Astrocyte (in vitro differentiated cells and primary cell): Measurements from ENCODE around the gene GFM1. TPM values are rescaled to one million over a fixed set of nuclear protein-coding genes. Genes with fewer than 3 reads are reported as not detected.

Source experiments
- DNase-seq: peaks from one replicate; pipeline ENCODE4 v3.0.0-alpha.2; 2010; ENCODE audit warnings: low read depth
- FAIRE-seq: peaks from 2 replicates; lab custom pipeline; 2011; peaks lifted over from hg19 to GRCh38; lab: Jason Lieb, UNC
- H2AFZ ChIP-seq: 2 replicates; pipeline ENCODE4 v1.6.0; 2012; ENCODE audit warnings: low read depth, low read length, inconsistent platforms
- H3K27ac ChIP-seq: 2 replicates; pipeline ENCODE4 v1.5.1; 2011; ENCODE audit warnings: low read depth, low read length, inconsistent platforms
- H3K27me3 ChIP-seq: 2 replicates; pipeline ENCODE4 v1.6.0; 2011; ENCODE audit warnings: low read length, inconsistent platforms; ENCODE audit not compliant: insufficient read depth
- H3K36me3 ChIP-seq: 2 replicates; pipeline ENCODE4 v1.5.1; 2011; ENCODE audit warnings: low read length, inconsistent platforms; ENCODE audit not compliant: insufficient read depth
- H3K4me1 ChIP-seq: 2 replicates; pipeline ENCODE4 v1.5.1; 2011; ENCODE audit warnings: low read length, inconsistent platforms; ENCODE audit not compliant: insufficient read depth
- H3K4me2 ChIP-seq: 2 replicates; pipeline ENCODE4 v1.6.0; 2012; ENCODE audit warnings: low read length, inconsistent platforms
- H3K4me3 ChIP-seq: 2 replicates; pipeline ENCODE4 v1.5.1; 2011; ENCODE audit warnings: low read depth, mild to moderate bottlenecking, low read length, inconsistent platforms; ENCODE audit not compliant: insufficient read depth
- H3K79me2 ChIP-seq: 2 replicates; pipeline ENCODE4 v1.6.0; 2012; ENCODE audit warnings: mild to moderate bottlenecking, low read length, inconsistent platforms; ENCODE audit not compliant: insufficient read depth
- H3K9ac ChIP-seq: 2 replicates; pipeline ENCODE4 v1.6.0; 2012; ENCODE audit warnings: mild to moderate bottlenecking, low read length, inconsistent platforms
- H3K9me3 ChIP-seq: 2 replicates; pipeline ENCODE4 v1.5.1; 2012; ENCODE audit warnings: low read depth, mild to moderate bottlenecking, low read length, inconsistent platforms; ENCODE audit not compliant: insufficient read depth
- H4K20me1 ChIP-seq: 2 replicates; pipeline ENCODE4 v1.6.0; 2012; ENCODE audit warnings: low read length, inconsistent platforms; ENCODE audit not compliant: insufficient read depth
- H3K27ac Mint-ChIP-seq: one replicate; pipeline ENCODE4 v1.8.0; 2021; ENCODE audit warnings: mild to moderate bottlenecking, mixed read lengths; ENCODE audit not compliant: unreplicated experiment
- H3K27me3 Mint-ChIP-seq: one replicate; pipeline ENCODE4 v1.8.0; 2021; ENCODE audit warnings: low read depth, mixed read lengths; ENCODE audit not compliant: unreplicated experiment
- H3K36me3 Mint-ChIP-seq: one replicate; pipeline ENCODE4 v1.8.0; 2021; ENCODE audit warnings: low read depth, mixed read lengths; ENCODE audit not compliant: unreplicated experiment
- H3K4me1 Mint-ChIP-seq: one replicate; pipeline ENCODE4 v1.8.0; 2021; ENCODE audit warnings: low read depth, mixed read lengths; ENCODE audit not compliant: unreplicated experiment
- H3K4me3 Mint-ChIP-seq: one replicate; pipeline ENCODE4 v1.8.0; 2021; ENCODE audit warnings: mild to moderate bottlenecking, moderate library complexity, mixed read lengths; ENCODE audit not compliant: unreplicated experiment
- H3K9me3 Mint-ChIP-seq: one replicate; pipeline ENCODE4 v1.8.0; 2021; ENCODE audit warnings: mild to moderate bottlenecking, mixed read lengths; ENCODE audit not compliant: unreplicated experiment
- EZH2 ChIP-seq: IDR thresholded peaks from 2 replicates; pipeline ENCODE4 v1.6.1; 2012; ENCODE audit warnings: mild to moderate bottlenecking, low read length, inconsistent platforms; ENCODE audit not compliant: insufficient read depth
- total RNA-seq: library from RNA; stranded (reverse); gene quantifications from 2 replicates; pipeline ENCODE4 v1.2.1, GENCODE V29; 2021
- TF ChIP-seq, protein P1 (sequence below): IDR thresholded peaks from 2 replicates; pipeline ENCODE4 v1.5.1; 2011; ENCODE audit warnings: low read depth, mild to moderate bottlenecking, inconsistent platforms, low read length, moderate library complexity; ENCODE audit not compliant: insufficient read depth

GFM1 gene
- total RNA-seq, 1 donor from 2014 or later: 32.6 TPM

DNA sequence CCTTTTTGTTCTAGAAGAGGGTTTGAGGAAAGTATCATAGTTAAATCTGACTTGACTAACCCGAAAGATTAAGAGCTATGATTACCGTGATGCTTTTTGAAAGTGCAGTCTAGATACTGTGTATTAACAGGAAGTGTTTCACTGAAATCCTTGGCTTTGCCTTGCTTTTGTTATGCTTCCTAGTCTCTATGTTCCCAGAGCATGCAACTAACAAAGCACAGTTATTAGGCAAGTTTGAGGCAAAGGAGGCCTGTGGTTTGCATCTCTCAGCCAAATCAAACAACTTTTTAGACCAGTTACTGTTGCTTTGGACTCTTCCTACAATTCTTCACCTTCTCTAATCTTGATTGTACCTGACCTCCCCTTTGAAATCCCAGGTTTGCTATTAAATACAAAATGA, 24.2 kb downstream of the GFM1 start:
- no peak for FAIRE-seq
- no peak overlapping the region for H2AFZ ChIP-seq
- H3K27me3 ChIP-seq: no peaks in the 10 kb centered on the region
- H3K9me3 Mint-ChIP-seq: no peaks in the 10 kb centered on the region
- no peaks in the 10 kb centered on the region for H3K9me3 ChIP-seq
- H3K79me2 ChIP-seq: peaks cover 22% of the 10 kb centered on the region
- peaks cover 2% of the 10 kb centered on the region for H3K36me3 Mint-ChIP-seq
- H3K4me2 ChIP-seq: peak overlapping the region; percentile 32
- peaks cover 4% of the 10 kb centered on the region for H3K4me1 ChIP-seq
- H4K20me1 ChIP-seq: no peaks in the 10 kb centered on the region
- H3K4me1 Mint-ChIP-seq: peaks cover 5% of the 10 kb centered on the region
- no peak overlapping the region for H3K27ac ChIP-seq
- no peak overlapping the region for H3K27ac Mint-ChIP-seq
- TF ChIP-seq, protein P1, sequence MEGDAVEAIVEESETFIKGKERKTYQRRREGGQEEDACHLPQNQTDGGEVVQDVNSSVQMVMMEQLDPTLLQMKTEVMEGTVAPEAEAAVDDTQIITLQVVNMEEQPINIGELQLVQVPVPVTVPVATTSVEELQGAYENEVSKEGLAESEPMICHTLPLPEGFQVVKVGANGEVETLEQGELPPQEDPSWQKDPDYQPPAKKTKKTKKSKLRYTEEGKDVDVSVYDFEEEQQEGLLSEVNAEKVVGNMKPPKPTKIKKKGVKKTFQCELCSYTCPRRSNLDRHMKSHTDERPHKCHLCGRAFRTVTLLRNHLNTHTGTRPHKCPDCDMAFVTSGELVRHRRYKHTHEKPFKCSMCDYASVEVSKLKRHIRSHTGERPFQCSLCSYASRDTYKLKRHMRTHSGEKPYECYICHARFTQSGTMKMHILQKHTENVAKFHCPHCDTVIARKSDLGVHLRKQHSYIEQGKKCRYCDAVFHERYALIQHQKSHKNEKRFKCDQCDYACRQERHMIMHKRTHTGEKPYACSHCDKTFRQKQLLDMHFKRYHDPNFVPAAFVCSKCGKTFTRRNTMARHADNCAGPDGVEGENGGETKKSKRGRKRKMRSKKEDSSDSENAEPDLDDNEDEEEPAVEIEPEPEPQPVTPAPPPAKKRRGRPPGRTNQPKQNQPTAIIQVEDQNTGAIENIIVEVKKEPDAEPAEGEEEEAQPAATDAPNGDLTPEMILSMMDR: no peak
- no peak for TF ChIP-seq EZH2
- no peak overlapping the region for H3K4me3 Mint-ChIP-seq
- H3K27me3 Mint-ChIP-seq: no peaks in the 10 kb centered on the region
- no peak overlapping the region for H3K9ac ChIP-seq
- H3K36me3 ChIP-seq: peaks cover 28% of the 10 kb centered on the region
- H3K4me3 ChIP-seq: no peak overlapping the region
- peak; percentile 89 for DNase-seq

GRCh38 chr3:158671821-158672214, 27.5 kb downstream of the GFM1 start:
- Mint-ChIP-seq H3K27ac (peak overlapping the region; percentile 66), H3K4me1 (peaks cover 5% of the 10 kb centered on the region), H3K4me3 (peak overlapping the region; percentile 84), H3K27me3 (no peaks in the 10 kb centered on the region), H3K9me3 (no peaks in the 10 kb centered on the region), H3K36me3 (no peaks in the 10 kb centered on the region)
- Histone ChIP-seq H3K4me3 (peak overlapping the region; percentile 75), H4K20me1 (no peaks in the 10 kb centered on the region), H3K79me2 (peaks cover 22% of the 10 kb centered on the region), H3K27ac (peak overlapping the region; percentile 72), H3K27me3 (no peaks in the 10 kb centered on the region), H3K9ac (peak overlapping the region; percentile 86), H3K4me1 (peaks cover 4% of the 10 kb centered on the region), H3K36me3 (peaks cover 16% of the 10 kb centered on the region), H3K9me3 (no peaks in the 10 kb centered on the region), H2AFZ (peak overlapping the region; percentile 73), H3K4me2 (peak overlapping the region; percentile 95)
- DNase-seq (no peak), FAIRE-seq (no peak)
- TF ChIP-seq, protein P1: no peak
- TF ChIP-seq EZH2: no peak
